Activated CD4-positive, alpha-beta memory T cell treated with anti-CD3 and anti-CD28 coated beads, Interleukin-2, amount 10 ng/mL, durations not matched to agents 7 days and 5 days (primary cell): ENCODE measurements around the gene ALDH1A1. TPM values are rescaled to one million over a fixed set of nuclear protein-coding genes. Genes with fewer than 3 reads are reported as not detected.
"Not testable (repeated sequence)": the region's sequence is repeated elsewhere in the genome, so short reads cannot be mapped to it uniquely, and the experiment has no call there.

Experiments
- CTCF ChIA-PET: fragments of 350-600 bp; sonication (Branson Sonifier 250); formaldehyde crosslinking; loops from one replicate; lab custom pipeline; 2021; ENCODE audit warnings: antibody characterized with exemption, inconsistent platforms; lab: Charles Lee
- POLR2A ChIA-PET: fragments of 350-600 bp; sonication (Branson Sonifier 250); formaldehyde crosslinking; loops from one replicate; lab custom pipeline; 2021; ENCODE audit warnings: antibody characterized with exemption; lab: Charles Lee
- DNase-seq: peaks from one replicate; pipeline ENCODE4 v3.0.0-alpha.2; 2020
- H3K27ac Mint-ChIP-seq: one replicate; pipeline ENCODE4 v1.8.0; 2021; ENCODE audit warnings: mild to moderate bottlenecking, mixed read lengths
- H3K27me3 Mint-ChIP-seq: one replicate; pipeline ENCODE4 v1.8.0; 2021; ENCODE audit warnings: mixed read lengths
- H3K36me3 Mint-ChIP-seq: one replicate; pipeline ENCODE4 v1.8.0; 2021; ENCODE audit warnings: low read depth, mixed read lengths
- H3K4me1 Mint-ChIP-seq: one replicate; pipeline ENCODE4 v1.8.0; 2021; ENCODE audit warnings: mixed read lengths
- H3K4me3 Mint-ChIP-seq: one replicate; pipeline ENCODE4 v1.8.0; 2021; ENCODE audit warnings: mild to moderate bottlenecking, mixed read lengths
- H3K9me3 Mint-ChIP-seq: one replicate; pipeline ENCODE4 v1.8.0; 2021; ENCODE audit warnings: mixed read lengths
- total RNA-seq, 2 experiments: library from RNA; stranded (reverse); gene quantifications; one replicate each; pipeline ENCODE4 v1.2.3, GENCODE V29; 2021

Gene ALDH1A1
- total RNA-seq, 2 experiments from 2014 or later, result not detected

- Mint-ChIP-seq H3K4me1 (no peaks in the 10 kb centered on the region), H3K4me3 (no peak overlapping the region), H3K27me3 (peaks cover 40% of the 10 kb centered on the region), H3K9me3 (no peaks in the 10 kb centered on the region), H3K27ac (no peak overlapping the region), H3K36me3 (no peaks in the 10 kb centered on the region)
- ChIA-PET CTCF (no interaction called here), POLR2A (no interaction called here)
- DNase-seq, result no peak
These were observed 6.0 kb downstream of the ALDH1A1 start for GRCh38 chr9:72946821-72947220.

DNA sequence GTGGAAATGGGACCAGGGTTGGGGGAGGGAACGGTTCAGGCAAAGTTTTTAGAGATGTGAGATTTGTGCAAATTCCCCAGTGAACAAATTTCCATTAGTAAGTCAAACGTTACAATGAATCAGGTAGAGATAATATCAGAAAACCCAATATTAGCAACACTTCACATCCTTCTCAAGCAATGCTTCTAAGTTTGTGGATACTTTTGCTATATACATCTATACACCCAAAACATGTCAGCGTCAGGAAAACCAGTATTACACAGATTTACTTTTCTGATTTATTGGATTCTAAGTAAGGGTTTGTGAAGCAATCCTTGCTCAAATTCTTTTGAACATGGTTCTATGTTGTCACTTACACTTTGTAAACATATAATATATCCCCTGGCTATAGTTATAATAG is 6.5 kb downstream of the ALDH1A1 start:
- no peak for DNase-seq
- Mint-ChIP-seq H3K4me3 (no peak overlapping the region), H3K27ac (no peak overlapping the region), H3K27me3 (peaks cover 40% of the 10 kb centered on the region), H3K36me3 (no peaks in the 10 kb centered on the region), H3K4me1 (no peaks in the 10 kb centered on the region), H3K9me3 (no peaks in the 10 kb centered on the region)
- ChIA-PET POLR2A (no interaction called here), CTCF (no interaction called here)

GRCh38 chr9:72945391-72945790 is 7.5 kb downstream of the ALDH1A1 start:
- H3K4me3 Mint-ChIP-seq, result no peak overlapping the region
- ChIA-PET CTCF (no interaction called here), POLR2A (no interaction called here)

GRCh38 chr9:72943844-72944462 is 8.9 kb downstream of the ALDH1A1 start:
- POLR2A ChIA-PET, result no interaction called here
- no peak for DNase-seq
- Mint-ChIP-seq H3K4me3 (no peak overlapping the region), H3K36me3 (no peaks in the 10 kb centered on the region), H3K27ac (no peak overlapping the region), H3K9me3 (no peaks in the 10 kb centered on the region), H3K4me1 (no peaks in the 10 kb centered on the region), H3K27me3 (peaks cover 30% of the 10 kb centered on the region)
- CTCF ChIA-PET, result no interaction called here

More at GRCh38 chr9:72945391-72945790, 7.5 kb downstream of the ALDH1A1 start:
- Mint-ChIP-seq H3K27me3 (peaks cover 36% of the 10 kb centered on the region), H3K9me3 (no peaks in the 10 kb centered on the region), H3K27ac (no peak overlapping the region), H3K36me3 (no peaks in the 10 kb centered on the region), H3K4me1 (no peaks in the 10 kb centered on the region)
- no peak for DNase-seq

- DNase-seq, result no peak
- CTCF ChIA-PET, result no interaction called here
- Mint-ChIP-seq H3K27me3 (peaks cover 22% of the 10 kb centered on the region), H3K27ac (no peak overlapping the region), H3K4me3 (no peak overlapping the region), H3K36me3 (no peaks in the 10 kb centered on the region), H3K4me1 (no peaks in the 10 kb centered on the region), H3K9me3 (no peaks in the 10 kb centered on the region)
- POLR2A ChIA-PET, result no interaction called here
These were observed 10.4 kb downstream of the ALDH1A1 start for GRCh38 chr9:72942451-72942850.

- not testable (repeated sequence) for H3K36me3 Mint-ChIP-seq
These were observed 13.3 kb downstream of the ALDH1A1 start for GRCh38 chr9:72939581-72939980.

GRCh38 chr9:72937545-72937944 is 15.3 kb downstream of the ALDH1A1 start:
- ChIA-PET CTCF (interaction anchor here (1.0 kb wide), 1 partner anchor 658 kb away, joined by 3 read pairs; no protein-coding TSS in a partner anchor), POLR2A (no interaction called here)
- H3K36me3 Mint-ChIP-seq, result no peaks in the 10 kb centered on the region
- H3K4me1 Mint-ChIP-seq, result no peaks in the 10 kb centered on the region
- H3K27ac Mint-ChIP-seq, result no peak overlapping the region
- peaks cover 14% of the 10 kb centered on the region for H3K27me3 Mint-ChIP-seq
- DNase-seq, result no peak
- no peak overlapping the region for H3K4me3 Mint-ChIP-seq
- H3K9me3 Mint-ChIP-seq, result no peaks in the 10 kb centered on the region

More at GRCh38 chr9:72939581-72939980, 13.3 kb downstream of the ALDH1A1 start:
- H3K4me3 Mint-ChIP-seq, H3K4me1 Mint-ChIP-seq, H3K27ac Mint-ChIP-seq, H3K9me3 Mint-ChIP-seq, CTCF ChIA-PET, DNase-seq, POLR2A ChIA-PET: not testable (repeated sequence)
- peaks cover 20% of the 10 kb centered on the region for H3K27me3 Mint-ChIP-seq

- H3K4me1 Mint-ChIP-seq, result no peaks in the 10 kb centered on the region
- no peaks in the 10 kb centered on the region for H3K36me3 Mint-ChIP-seq
- H3K9me3 Mint-ChIP-seq, result no peaks in the 10 kb centered on the region
- no peak for DNase-seq
- CTCF ChIA-PET, result interaction anchor here (1.0 kb wide), 1 partner anchor 657 kb away, joined by 3 read pairs; no protein-coding TSS in a partner anchor
- H3K4me3 Mint-ChIP-seq, result no peak overlapping the region
- POLR2A ChIA-PET, result no interaction called here
- peaks cover 8% of the 10 kb centered on the region for H3K27me3 Mint-ChIP-seq
- H3K27ac Mint-ChIP-seq, result no peak overlapping the region
These were observed 16.2 kb downstream of the ALDH1A1 start for GRCh38 chr9:72936679-72937078.

- CTCF ChIA-PET, result no interaction called here
- Mint-ChIP-seq H3K4me3 (no peak overlapping the region), H3K27me3 (peaks cover 5% of the 10 kb centered on the region)
These were observed 16.6 kb downstream of the ALDH1A1 start for GRCh38 chr9:72936266-72936665.

DNA sequence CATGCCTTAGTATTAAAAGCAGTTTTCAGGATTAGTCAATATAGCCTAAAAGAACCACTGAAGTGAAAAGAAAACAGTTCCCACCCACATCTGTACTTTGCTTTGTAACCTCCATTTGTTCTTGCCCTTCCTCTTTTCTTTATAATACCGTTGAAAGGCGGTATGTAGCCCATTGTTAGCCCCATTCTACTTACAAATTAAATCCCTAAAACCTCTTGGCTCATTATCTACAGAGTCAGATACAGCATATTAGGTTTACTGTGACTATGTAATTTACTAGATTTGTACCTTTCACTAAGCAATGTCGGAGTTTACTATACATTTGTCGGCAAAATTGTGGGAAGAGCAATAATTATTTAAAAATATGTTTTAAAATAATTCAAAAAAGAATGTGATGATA is 17.3 kb downstream of the ALDH1A1 start:
- peaks cover 5% of the 10 kb centered on the region for H3K27me3 Mint-ChIP-seq
- H3K4me1 Mint-ChIP-seq, result no peaks in the 10 kb centered on the region
- no peak overlapping the region for H3K27ac Mint-ChIP-seq
- no peak for DNase-seq
- ChIA-PET CTCF (no interaction called here), POLR2A (no interaction called here)
- H3K4me3 Mint-ChIP-seq, result no peak overlapping the region
- no peaks in the 10 kb centered on the region for H3K9me3 Mint-ChIP-seq
- no peaks in the 10 kb centered on the region for H3K36me3 Mint-ChIP-seq

More at GRCh38 chr9:72936266-72936665, 16.6 kb downstream of the ALDH1A1 start:
- Mint-ChIP-seq H3K9me3 (no peaks in the 10 kb centered on the region), H3K36me3 (no peaks in the 10 kb centered on the region), H3K4me1 (no peaks in the 10 kb centered on the region), H3K27ac (no peak overlapping the region)
- POLR2A ChIA-PET, result no interaction called here
- DNase-seq, result no peak

DNA sequence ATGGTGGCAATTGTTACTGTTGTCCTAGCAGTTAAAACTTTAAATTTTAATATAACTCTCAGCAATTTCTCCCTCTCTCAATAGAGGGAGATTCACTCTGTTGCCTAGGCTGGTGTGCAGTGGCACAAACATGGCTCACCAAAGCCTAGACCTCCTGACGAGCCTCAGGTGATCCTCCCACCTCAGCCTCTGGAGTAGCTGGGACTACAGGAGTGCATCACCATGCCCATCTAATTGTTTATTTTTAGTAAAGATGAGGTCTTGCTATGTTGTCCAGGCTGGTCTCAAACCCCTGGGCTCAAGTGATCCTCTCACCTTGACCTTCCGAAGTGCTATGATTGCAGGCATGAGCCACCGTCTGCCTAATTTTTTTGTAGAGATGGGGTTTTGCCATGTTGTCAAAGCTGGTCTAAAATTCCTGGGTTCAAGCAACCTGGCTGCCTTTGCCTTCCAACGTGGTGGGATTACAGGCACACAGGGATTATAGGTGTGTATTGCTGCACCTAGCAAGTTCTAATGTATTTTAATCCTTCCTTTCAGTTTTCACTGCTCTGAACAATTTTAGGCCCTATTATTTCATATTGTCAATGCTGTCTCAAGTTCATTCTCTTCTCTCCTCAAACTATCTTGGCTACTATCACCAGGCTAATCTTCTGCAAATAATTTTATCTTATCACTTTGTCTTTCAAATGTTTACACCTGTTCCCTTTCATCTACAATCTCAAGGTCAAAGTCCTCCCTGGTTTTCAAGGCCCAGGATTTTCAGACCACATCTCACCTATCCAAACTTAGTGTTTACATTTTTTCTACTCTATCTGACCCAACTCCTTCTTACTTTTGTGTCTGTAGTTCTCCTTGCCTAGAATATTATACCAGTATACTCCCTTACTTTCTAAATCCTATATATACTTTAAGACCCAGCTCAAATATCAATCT is 18.9 kb downstream of the ALDH1A1 start:
- H3K27ac Mint-ChIP-seq, result no peak overlapping the region
- H3K36me3 Mint-ChIP-seq, result no peaks in the 10 kb centered on the region
- DNase-seq, result no peak
- no peaks in the 10 kb centered on the region for H3K4me1 Mint-ChIP-seq
- H3K4me3 Mint-ChIP-seq, result no peak overlapping the region
- H3K9me3 Mint-ChIP-seq, result no peaks in the 10 kb centered on the region
- H3K27me3 Mint-ChIP-seq, result peaks cover 2% of the 10 kb centered on the region
- CTCF ChIA-PET, result no interaction called here
- POLR2A ChIA-PET, result no interaction called here

- DNase-seq, result no peak
- H3K9me3 Mint-ChIP-seq, result no peaks in the 10 kb centered on the region
- peaks cover 2% of the 10 kb centered on the region for H3K27me3 Mint-ChIP-seq
- POLR2A ChIA-PET, result no interaction called here
- no peaks in the 10 kb centered on the region for H3K4me1 Mint-ChIP-seq
- H3K27ac Mint-ChIP-seq, result no peak overlapping the region
- H3K4me3 Mint-ChIP-seq, result no peak overlapping the region
- H3K36me3 Mint-ChIP-seq, result no peaks in the 10 kb centered on the region
- CTCF ChIA-PET, result interaction anchor here (1.1 kb wide), 1 partner anchor 91 kb away, joined by 3 read pairs; no protein-coding TSS in a partner anchor
These were observed 20.2 kb downstream of the ALDH1A1 start for GRCh38 chr9:72932619-72933018.

DNA sequence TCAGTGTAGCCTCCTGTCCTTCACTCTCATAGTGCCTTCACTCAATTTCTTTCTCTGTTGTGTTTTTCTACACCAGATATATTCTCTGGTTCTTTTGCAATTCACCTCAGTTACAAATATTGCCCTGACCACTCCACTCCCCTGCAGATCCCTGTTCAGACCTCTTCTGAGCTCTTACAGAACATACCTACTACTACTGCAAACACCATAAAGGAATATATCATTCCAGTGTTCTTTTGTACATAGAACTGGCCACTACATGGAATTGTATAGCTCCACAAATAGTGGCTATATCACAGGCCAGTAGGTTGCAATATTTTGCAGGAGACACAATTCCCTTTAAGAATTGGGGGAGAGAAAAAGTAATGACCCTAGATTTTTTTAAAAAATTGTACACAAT is 21.0 kb downstream of the ALDH1A1 start:
- no peak for DNase-seq
- ChIA-PET CTCF (interaction anchor here (1.1 kb wide), 1 partner anchor 91 kb away, joined by 3 read pairs; no protein-coding TSS in a partner anchor), POLR2A (no interaction called here)
- Mint-ChIP-seq H3K36me3 (no peaks in the 10 kb centered on the region), H3K4me3 (no peak overlapping the region), H3K4me1 (no peaks in the 10 kb centered on the region), H3K27ac (no peak overlapping the region), H3K9me3 (no peaks in the 10 kb centered on the region), H3K27me3 (peaks cover 2% of the 10 kb centered on the region)
